SH-SY5Y (cell line): ENCODE data around the gene MORN1.

Source experiments
- GATA2 ChIP-seq: IDR thresholded peaks from 2 replicates; pipeline ENCODE4 v1.6.1; 2011; ENCODE audit warnings: mild to moderate bottlenecking, low read depth, low read length
- GATA3 ChIP-seq: IDR thresholded peaks from 2 replicates; pipeline ENCODE4 v1.6.1; 2011; ENCODE audit warnings: low read depth, mild to moderate bottlenecking, low read length, moderate library complexity

Gene MORN1

DNA sequence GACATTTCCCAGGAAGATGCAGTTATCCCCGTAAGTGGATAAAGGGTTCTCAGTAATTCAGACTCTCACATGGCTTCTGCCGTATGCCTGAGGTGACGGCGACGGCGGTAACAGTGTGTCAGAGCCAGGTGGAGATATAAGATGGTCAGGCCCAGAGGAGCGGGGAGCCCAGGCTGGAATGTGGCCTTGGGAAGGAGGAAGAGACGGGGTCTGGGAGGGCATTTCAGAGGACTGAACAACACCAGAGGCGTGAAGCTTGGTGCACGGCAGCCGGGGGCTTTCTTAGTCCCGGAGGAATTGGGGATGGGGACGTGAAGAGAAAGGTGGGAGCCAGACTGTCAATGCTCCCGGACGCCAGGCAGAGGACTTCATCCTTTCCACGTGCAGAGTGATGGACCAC, 1.3 kb upstream of the MORN1 start:
- TF ChIP-seq GATA2 (no peak), GATA3 (no peak)

DNA sequence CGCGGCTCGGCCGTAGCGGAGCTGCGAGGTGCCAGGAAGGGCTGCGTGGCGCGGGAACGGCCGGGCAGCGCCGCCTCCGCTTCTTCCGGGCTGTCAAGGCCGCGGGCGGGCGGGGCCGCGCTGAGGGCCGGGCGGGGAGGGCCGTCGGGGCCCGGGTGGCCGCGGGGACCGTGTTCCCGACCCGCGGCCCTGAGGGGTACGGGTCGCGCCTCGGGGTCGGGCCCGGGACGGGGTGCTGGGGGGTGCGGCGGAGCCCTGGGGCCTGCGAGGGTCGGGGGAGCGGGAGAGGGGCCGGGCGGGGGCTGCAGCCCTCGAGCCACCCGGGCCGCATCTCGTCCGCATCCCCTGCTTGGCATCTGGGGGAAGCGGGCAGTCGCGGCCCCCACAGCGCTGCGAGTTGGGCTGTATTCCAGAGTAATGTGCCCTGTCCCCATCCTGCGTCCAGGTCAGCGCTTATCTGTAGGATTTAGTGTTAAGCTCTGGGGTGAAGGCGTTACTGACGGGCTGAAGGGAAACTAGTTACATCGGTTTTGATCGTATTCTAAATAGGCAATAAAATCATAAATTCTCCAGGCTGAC, 666 bp upstream of the MORN1 start:
- no peak for TF ChIP-seq GATA3
- no peak for TF ChIP-seq GATA2

DNA sequence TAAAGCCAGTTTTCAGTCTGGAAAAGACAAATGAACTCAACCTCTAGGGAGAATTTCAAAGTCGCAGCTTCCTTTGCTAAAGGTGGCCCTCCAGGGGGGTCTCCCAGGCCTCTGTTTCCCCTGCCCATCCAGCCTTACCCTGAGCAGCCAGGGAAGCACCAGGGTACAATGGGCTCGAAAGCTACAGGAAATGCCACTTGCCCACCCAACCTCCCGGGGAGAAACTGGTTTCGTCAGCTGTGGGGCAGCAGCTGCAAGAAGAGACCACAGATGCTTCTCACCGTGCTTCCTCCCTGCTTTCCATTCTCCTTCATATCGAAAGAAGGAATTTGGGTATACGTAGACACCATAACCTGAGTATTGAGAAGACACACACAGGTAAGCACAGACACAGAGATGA, 1.7 kb downstream of the MORN1 start:
- TF ChIP-seq GATA3 (no peak), GATA2 (no peak)

DNA sequence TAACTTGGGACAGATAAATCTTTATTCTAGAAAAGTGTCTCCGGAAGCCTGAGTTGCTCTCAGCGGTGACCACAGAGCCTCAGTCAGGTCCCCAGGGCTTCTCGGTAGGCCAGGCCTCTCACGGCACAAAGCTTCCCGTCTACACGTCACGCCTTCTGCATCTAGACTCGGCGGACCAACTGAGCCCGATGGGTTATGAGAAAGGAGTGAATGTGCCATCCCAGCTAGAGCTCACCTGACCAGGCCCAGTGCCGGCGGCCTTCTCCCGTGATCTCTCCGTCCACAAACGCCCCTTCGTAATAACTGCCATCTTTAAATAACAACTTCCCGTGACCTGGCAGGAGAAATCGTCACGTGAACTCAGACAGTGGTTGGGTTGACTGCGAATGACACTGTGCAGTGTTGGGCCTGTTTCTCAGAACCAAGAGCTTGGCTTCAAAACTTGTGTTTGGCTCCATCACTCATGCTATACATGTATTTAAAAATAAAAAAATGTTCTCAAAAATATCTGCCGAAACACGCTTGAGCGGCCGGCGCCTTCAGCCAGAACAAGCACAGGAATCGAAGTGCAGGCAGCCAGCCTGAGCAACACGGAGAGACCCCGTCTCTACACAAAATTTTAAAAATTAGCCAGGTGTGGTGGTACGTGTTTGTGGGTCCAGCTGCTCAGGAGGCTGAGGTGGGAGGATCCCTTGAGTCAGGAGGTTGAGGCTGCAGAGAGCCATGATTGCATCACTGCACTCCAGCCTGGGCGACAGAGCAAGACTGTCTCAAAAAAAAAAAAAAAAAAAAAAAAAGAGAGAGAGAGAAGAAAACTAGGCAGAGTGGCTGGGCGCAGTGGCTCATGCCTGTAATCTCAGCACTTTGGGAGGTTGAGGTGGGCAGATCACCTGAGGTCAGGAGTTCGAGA, 3.1 kb downstream of the MORN1 start:
- TF ChIP-seq GATA3 (no peak), GATA2 (no peak)

DNA sequence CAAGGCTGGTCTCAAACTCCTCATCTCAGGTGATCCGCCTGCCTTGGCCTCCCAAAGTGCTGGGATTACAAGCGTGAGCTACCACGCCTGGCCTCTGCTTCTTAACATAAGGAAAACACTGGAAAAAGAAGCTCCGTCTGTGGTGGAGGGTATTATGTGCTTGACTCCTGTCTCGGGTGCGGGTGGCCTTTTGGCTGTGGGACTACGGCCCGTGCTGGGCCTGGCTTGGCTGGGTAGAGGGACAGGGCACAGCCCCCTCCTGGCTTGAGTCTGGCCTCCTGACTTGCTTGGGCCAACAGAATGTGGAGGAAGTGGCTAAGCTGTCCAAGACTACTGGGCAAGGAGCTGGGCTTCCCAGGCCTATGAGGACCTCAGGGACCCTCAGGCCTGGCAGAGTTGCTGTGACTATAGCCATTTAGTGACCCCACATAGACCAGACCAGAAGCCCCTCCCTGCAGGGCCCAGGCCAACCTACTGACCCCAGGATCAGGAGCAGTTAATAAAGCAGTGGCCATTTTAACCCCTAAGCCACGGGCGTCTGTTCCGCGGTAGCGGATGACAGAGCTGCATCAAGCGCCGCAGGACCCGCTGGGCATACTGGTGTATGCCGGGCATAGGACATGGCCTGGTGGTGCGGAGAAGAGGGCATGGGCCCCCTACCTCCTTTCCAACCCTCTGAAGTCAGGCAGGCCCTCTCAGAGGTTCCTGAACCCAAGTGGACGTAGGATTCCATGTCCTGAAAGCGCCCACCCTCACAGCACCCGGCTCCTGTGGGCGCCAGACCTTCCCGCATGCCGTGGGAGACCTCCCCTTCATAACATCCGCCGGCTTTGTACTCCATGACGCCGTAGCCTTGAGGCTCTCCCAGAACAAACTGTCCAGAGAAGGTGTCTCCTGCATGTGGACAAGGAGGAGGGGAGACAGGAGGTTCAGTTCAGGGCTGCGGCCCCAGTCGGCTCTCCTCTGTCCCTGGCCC, 4.4 kb downstream of the MORN1 start:
- TF ChIP-seq GATA3: no peak
- no peak for TF ChIP-seq GATA2

DNA sequence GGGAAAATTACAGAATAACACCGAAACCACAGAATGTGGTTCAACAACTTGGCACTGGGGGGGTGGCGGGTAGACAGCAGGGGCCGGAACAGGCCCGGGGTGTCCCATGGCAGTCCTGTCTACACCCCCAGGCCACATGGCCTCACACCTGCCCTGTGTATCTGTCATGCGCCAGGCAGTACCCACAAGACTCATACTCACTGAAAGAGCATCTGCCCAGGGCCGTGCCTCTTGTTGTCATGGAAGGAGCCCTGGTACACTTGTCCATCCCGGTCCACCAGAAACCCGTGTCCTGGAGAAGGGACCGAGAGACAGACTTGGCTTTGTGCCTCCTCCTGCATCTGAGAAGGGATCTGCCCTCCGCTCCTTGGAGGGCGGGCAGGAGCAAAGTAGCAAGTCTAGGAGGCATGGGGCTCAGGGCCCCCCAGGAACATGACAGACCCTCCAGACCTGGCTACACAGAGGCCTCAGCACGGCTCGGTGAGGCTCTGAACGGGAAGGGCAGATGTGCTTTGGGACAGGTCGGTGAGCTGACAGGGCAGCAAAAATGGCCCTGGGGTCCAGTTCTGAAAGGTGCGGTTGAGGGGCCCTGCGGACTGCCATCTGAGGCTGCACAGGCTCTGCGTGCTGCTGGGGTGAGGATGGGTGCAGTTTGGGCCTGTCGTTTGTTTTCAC, 5.6 kb downstream of the MORN1 start:
- no peak for TF ChIP-seq GATA2
- no peak for TF ChIP-seq GATA3

DNA sequence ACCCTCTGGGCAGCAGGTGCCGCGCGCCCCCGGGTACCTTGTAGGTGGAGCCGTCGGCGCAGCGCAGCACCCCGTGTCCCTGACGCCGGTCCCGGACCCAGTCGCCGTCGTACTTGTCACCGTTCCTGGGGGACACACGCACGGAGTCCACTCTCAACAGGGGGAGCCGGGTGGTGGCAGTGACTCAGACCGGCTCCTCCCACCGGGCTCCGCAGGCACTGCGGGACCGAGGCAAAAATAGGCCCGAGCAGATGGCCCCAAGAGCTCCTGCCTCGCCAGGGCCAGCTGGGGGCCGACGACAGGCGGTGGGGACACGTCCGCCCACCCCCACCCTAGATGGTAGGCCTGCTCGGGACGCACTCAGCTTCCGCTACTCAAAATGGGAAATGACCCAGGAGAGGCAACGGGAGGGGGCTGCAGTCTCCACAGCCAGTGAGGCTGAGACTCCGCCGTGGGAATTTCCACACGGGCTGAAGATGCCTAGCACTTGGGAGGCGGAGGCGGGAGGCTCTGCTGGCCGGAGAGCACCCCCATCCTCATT, 6.3 kb downstream of the MORN1 start:
- TF ChIP-seq GATA2 (no peak), GATA3 (no peak)

DNA sequence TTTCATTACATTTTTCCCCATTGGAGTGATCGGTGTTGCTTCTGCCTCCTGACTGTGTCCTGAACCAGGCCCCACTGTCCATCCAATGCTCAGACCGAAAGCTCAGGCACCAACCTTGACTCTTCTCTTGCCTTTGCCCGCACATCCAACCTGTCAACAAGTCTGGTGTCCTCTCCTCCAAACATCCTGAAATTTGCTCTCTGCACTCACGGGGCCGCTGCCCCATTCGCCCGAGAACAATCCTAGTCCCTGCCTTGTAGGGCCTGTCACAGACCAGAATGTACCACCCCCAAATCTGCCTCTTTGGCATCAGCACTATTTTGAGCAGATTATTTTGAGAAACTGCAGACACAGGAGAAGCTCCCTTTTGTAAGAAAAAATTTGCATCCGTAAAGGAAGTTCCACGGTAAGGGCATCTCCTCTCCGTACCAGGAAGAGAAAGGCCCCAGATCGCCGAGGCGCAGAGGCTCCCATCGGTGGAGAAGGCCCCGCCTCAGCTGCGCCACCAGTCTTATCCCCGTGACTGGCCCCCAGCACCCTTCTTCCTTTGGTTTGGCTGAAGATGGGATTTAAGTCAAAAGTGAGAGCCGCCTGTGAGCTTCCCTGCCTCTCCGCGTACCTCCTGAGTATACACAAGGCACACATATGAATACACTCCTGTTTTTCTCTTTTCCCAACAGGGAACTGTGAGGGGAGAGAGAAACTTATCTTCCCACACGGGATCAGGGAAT, 7.1 kb downstream of the MORN1 start:
- no peak for TF ChIP-seq GATA3
- TF ChIP-seq GATA2: no peak

DNA sequence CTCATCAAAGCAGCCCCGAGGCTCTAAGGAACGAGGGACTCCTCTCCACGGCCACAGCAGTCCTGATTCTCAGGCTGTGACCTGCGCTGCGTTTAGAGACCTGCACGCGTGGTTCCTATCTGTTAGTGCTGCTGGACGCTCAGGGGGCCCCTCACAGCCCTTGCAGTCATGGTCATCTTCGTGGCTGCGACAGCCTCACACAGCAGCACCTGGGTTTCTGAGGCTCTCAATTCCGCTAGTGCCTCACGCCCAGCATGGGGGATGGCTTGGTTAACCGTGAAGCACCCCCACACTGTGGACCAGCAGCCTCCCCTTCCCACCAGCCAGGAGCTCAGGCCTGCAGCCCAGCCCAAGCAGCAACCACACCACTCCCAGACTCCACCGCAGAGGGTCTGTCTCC, 7.8 kb downstream of the MORN1 start:
- no peak for TF ChIP-seq GATA3
- TF ChIP-seq GATA2: no peak

DNA sequence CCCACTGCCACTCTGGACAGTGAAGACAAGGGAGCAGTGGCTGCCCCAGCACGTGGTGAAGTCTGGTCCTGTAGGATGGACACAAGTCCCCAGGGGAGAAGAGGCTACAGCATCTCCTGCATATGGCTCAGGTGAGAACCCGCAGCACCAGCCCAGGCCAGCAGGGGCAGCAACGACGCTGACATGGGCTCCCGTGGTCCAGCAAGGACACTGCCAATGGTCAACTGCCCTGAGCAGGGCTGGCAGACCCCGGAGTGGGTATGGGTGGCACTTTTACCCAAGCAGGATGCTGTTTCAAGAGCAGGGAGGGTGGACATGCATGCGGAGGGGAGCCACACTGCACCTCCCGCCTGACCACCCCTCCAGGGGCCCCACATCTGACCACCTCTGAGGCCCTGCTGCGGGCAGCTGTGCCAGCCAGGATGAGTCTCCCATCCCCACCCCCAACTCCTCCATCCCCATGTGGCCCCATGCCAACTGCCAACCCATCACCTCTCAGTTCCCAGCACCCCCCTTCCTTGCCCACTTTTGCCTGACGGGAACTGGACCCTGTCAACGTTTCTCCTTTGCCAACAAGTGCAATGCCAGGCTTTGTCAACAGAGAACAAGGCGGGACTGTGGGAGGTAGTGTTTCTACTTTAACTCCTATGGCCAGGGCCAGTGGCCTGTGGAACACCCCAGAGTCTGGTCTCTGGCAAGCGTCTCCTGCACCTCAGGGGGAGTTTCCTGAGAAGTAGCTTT, 8.6 kb downstream of the MORN1 start:
- no peak for TF ChIP-seq GATA3
- no peak for TF ChIP-seq GATA2

DNA sequence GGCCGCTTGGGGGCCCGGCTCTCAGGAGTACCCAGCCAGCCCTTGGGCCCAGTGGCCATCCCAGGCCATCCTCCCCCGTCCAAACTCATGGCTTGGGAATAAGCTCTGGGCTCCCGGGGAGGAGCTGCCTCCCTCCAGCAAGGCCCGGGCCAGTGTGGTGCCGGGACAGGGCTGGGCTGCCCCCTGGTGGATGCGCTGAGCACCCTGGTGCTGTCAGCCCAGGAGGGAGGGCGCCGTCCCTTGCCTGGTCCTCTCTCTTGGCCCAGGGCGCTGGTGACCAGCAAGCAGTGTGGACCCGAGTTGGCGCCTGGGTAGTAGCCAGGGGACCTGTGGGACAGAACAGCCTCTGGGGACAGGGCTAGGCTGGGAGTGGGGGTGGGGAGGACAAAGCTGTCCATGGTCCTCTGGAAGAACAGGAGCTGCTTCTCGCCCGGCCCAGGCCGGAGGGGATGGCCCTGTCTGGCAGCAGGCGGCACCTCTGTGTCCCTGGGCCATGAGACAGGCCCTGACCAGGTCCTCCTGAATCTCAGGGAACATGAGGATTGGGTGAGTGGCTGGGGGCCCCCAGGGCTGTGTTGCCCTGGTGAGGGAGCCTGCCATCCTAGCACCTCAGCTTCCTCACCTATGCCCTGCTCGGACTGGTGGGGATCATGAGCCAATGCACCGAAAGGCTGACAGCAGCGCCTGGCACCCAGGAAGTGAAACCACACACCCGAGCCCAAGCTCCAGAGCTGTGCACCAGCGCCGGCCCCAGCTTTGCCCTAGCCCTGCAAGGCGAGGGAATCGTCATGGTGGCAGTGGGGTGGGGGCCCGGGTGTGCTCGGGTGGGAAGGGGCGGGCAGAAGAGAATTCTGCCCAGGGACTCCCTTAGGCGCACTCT, 9.4 kb downstream of the MORN1 start:
- TF ChIP-seq GATA2 (no peak), GATA3 (no peak)
